Stimulated activated CD8-positive, alpha-beta memory T cell treated with anti-CD3 and anti-CD28 coated beads, Interleukin-15, amount 100 ng/mL, for 1 hour (primary cell): ENCODE results near the gene MAML2.

Source experiments
- DNase-seq: peaks from one replicate; pipeline ENCODE4 v3.0.0-alpha.2; 2020; ENCODE audit warnings: low read depth

MAML2 gene

DNA sequence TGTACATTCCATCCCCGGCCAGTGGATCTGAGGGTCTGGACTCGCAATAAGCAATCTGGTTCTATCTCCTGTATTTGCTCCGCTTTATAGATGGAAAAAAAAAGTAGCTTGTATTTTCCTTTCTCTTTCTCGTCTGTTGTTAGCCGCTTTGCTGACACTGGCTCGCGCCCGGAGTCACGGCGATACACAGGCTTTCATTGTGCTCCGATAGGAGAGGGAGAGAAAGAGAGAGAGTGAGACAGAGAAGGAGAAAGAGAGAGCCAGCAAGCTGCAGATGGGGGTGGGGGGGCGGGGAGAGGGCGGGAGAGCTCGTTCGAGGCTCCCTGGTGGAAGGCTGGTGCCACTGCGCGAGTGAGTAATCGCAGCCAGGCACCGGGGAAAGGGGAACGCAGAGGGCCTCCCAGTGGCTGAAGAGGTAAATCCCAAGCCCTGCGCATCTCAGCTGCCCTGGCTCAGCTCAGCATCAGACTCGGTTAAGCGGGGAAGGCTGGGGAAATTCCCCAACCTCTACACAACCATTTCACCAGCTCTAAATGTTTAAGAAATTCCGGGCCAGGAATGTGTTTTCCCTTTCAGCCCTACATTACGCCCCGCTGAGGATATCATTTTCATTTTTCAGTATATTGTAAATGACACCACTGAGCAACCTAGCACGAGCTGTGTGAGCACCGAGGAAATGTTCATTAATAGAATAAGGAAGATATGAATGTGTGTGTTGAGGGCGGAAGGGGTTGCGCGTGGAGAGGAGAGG, at the start of gene MAML2:
Gene MAML2 (minus strand): TSS at position 235 of the 751 bp plus-strand sequence. CDS start 1,300 bp downstream, outside the sequence.
- peak; percentile 81 for DNase-seq

- no peak for DNase-seq
These were observed 48.8 kb upstream of the MAML2 start for GRCh38 chr11:96391698-96392307.

DNA sequence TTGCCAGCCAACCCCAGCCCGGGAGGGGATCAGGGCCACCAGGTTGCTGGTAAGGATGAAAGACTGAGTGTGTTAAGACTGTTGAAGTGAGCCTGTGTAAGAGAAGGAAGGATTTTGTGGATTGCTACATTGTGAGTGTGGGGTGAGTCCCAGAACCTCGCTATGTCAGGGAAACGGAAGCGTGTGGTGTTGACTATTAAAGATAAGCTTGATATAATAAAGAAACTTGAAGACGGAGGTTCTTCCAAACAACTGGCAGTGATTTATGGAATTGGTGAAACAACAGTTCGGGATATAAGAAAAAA, 47.4 kb upstream of the MAML2 start:
- DNase-seq, result no peak

- DNase-seq, result peak; percentile 97
These were observed 46.9 kb upstream of the MAML2 start, which contains the start of the genes CCDC82 and JRKL for GRCh38 chr11:96389720-96390487. TSS of gene CCDC82 (minus strand) at chr11:96389912. CDS start at chr11:96384747, 5,165 bp downstream. TSS of gene JRKL (plus strand) at chr11:96390013. CDS start at chr11:96390650, 637 bp downstream.

DNA sequence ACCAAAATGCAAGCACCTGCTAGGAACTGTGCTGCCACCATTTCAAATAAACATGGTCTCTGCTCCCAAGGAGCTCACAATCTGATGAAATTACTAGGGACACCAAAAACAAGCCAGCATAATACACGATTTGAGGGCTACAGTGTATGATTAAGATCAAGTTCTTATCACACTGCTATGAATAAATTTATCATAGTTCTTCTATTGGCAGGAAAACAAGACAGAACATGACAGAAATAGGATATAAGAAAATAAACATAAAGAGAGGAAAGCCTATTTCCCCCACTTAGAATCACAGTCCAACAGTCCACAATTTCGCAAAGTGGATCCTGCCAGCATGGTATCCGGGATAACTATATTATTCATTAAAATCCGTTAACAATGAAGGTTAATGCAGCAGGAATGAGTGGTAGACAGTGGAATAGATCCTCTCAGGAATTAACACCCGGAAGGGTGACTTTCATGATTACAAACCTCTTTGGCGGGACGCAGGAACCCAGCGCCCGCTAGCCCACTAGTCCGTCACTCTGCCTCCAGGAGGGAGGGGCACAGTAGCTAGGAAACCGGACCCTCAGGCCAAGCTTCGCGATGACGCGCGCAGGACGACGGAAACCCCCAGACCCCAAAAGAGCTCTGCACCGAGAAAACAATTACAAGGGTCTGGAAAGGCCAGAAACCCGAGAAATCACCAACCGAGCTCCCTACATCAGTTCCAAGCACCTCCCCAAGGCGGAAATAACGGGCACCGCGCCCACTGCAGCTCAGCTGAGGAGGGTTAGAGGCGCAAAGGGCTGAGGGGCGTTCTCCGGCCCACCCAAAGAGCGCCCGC, 46.1 kb upstream of the MAML2 start:
- no peak for DNase-seq

- no peak for DNase-seq
These were observed 42.2 kb upstream of the MAML2 start for GRCh38 chr11:96385187-96385586.

GRCh38 chr11:96384156-96384555, 41.2 kb upstream of the MAML2 start:
- DNase-seq, result no peak

DNA sequence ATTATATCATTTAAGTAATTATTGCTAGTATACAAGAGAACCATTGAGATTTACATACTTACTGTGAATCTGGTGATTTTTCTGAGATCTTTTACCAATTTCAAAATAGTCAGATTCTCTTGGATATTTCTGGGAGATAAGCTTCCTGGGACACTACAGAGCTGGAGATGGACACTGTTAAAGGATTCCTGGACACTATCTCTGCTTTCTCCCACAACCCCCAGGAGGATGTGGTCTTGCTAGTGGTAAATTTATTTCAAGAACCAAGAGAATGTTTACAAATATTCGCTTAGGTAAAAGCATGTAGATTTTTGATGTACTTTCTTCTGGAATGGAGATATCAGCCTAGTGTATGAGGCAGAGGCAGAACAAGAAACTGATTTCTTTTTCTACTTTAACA, 33.8 kb upstream of the MAML2 start:
- no peak for DNase-seq

DNA sequence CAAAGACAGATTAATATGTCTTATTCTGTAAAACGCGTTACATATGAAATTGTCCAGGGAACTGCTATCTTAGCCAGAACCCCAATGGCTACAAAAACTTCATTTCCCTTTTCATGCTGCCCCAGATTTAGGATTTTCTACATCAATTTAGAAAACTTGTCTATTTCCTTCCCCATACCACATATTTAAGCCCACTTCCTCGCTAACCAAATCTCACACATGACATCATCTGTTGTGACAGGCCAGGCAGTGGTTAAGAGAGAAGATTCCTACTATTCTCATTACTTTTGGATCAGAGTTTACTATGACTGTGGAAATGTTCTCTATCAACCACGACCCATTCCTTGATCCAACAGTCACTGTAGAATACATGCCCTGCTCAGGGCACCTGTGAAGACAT, 30.8 kb upstream of the MAML2 start:
- DNase-seq, result no peak

- no peak for DNase-seq
These were observed 24.3 kb upstream of the MAML2 start for GRCh38 chr11:96367342-96367741.

- DNase-seq, result no peak
These were observed 23.0 kb upstream of the MAML2 start for GRCh38 chr11:96366024-96366423.

DNA sequence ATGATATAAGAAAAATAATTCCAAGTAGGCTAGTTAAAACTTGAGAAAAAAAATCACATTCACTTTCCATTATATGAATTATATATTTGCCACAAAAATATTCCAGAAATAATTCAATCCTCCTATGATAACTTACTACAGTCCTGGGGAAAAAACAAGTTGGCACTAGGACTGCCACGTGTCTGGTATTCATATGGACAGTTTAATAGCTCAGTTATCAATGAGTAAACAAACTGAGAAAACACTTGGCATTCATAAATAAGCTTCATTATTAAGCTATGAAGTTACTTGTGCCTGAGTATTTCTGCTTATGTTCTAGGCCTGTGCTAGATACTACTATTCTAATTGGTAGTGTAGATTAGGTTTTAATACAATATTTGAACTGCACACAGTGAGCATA, 22.5 kb upstream of the MAML2 start:
- DNase-seq, result no peak

DNA sequence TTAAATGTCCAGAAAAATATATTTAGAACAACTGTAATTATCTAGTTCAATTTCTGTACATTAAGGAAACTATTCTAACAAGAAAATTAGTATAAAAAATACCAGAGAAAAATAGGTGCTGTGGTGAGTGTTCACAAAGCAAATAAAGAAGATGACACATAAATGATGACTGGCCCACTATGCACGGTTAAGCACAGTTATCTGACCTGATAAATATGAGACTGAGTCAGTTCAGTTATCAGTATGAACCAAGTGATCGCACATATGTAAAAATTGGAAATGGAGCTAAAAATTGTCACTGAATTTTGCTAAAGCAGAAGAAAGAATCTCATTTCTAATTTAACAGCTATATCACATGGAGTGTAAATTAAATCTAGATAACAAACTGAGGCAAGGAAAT, 18.8 kb upstream of the MAML2 start:
- DNase-seq, result no peak

- no peak for DNase-seq
These were observed 15.3 kb upstream of the MAML2 start for GRCh38 chr11:96358321-96358720.

GRCh38 chr11:96357794-96358193, 14.8 kb upstream of the MAML2 start:
- no peak for DNase-seq

GRCh38 chr11:96356848-96357247, 13.9 kb upstream of the MAML2 start:
- no peak for DNase-seq

DNA sequence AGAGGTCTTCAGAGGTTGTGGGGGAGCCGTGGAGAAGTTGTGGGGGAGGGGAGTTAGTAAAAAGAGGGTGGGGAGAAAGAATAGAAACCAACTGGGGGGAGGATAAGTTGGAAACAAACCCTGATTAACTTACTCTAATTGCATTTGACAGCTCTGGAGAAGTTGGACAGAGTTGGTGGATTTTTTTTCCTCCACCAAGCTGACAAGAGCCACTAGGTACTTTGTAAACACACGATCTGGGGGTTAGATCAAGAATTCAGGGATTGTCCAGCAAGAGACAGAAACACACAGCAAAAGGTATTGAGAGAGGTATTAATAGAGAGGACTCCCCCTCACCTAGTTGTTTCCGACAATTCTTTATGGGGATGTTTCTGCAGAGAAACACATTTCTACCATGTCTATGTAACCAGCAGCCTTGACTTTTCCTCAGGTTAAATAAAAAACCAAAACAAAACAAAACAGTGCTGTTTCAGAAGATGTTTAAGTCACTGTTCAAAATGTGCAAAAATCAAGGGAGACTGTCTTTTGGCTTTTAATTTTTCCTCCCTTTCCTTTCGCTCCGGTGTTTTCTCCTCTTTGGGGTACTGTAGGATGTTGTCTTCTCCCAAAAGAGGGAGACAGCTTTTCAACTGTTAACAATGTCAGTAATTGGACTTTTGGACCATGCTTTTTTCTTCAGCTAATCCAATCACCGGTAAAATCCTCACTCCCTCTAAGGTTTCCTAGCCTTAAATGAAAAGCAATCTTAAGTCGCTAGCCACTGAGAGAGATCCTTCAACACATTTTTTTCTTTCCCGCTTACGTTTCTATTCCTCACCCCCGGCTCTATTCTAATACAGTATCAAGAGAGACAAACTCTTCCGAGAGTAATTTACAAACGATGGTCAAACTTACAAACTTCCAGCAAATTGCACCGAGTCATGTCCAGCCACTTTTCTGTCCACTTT, 708 bp downstream of the MAML2 start:
- no peak for DNase-seq

DNA sequence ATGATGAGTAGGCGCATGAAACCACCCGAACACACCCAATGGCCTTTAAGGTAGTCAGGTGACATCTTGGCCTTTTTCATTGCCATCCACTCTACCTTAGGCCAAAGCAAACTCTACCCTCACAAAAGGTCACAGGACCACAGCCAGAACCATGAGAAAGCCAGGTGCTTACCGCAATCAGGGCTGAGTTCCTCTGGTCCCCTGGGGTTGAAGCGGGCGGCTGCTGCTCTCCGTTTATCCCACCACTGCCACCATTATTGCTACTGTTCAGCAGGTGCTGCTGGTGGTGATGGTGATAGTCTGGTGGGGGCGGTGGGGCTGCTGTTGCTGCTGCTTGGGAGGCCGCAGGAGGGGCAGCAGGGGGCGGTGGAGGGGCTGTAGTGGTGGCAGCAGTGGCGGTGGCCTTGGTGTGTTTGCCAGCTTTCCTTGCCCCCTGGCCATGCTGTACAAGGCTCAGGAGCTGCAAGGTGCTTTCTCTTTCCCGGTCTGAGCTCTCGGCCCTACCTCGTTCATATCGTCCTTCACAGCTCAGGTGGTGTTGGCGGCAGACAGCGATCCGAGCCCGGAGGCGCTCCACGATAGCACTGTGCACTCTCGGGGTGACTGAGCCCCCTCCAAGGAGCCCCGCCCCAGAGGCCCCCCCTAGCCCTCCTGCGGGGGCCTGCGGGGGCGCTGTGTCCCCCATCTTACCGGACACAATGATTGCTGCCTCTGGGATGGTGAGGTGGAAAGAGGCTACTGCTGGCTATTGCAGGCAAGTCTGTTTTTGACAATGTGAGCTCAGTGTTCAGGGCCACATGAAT, 1.6 kb downstream of the MAML2 start:
- DNase-seq, result no peak

DNA sequence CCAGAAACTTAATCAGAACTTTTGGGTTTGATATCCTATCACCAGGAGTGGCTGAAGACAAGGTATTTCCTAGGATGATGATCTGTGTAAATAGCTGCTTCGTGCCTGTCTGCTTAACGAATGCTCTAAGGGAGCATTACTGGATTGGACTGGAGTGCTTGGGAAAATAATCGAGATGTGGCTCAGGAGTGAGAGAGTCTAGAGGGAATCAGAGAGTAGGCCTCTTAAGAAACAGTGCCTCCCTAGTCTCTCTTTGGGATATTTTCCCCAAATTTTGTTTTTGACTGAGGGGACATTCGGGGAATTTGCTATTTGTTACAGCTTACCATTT, 2.5 kb downstream of the MAML2 start:
- DNase-seq, result no peak
